GM19351 (cell line): Measurements from ENCODE around the gene RBMY1D.
"Not testable (repeated sequence)": the region's sequence is repeated elsewhere in the genome, so short reads cannot be mapped to it uniquely, and the experiment has no call there.

ENCODE experiments used
- ATAC-seq: cut with Tn5 transposase; IDR thresholded peaks from one replicate; pipeline ENCODE4 v1.9.1; 2021; ENCODE audit warnings: mild to moderate bottlenecking, moderate library complexity; ENCODE audit not compliant: unreplicated experiment

RBMY1D gene

GRCh38 chrY:21894426-21894825 is at the start of gene RBMY1D:
TSS of gene RBMY1D (minus strand) at chrY:21894526. CDS start at chrY:21892513, 2,013 bp downstream.
- not testable (repeated sequence) for ATAC-seq

DNA sequence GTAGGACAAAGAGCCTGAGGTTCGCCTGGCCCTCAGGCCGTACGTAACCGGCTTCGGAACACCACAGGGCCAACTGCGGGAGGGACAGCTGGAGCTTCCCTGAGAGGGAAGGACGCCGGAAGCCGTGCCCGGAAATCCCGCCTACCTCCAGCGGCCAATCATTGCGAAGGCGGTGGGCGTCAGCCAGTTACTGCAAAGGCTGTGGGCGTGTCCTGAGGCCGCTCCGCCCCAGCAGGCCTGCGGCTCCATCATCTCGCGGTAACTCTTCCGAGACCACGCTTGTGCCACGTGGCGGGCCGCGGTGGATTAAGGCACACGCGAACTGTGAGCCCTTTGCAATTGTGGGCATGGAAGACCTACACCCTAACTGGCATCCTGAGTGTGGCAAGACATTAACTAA is 23.6 kb upstream of the RBMY1D start, which contains the start of gene RBMY1E:
Gene RBMY1E, minus strand, starts transcription at position 101 of the 400 bp plus-strand sequence. CDS start 1,978 bp downstream, outside the sequence.
- ATAC-seq = not testable (repeated sequence)

GRCh38 chrY:21869407-21870076 is 24.8 kb downstream of the RBMY1D start:
- not testable (repeated sequence) for ATAC-seq

- ATAC-seq = no peak
Measured at GRCh38 chrY:21845481-21845880, 48.8 kb downstream of the RBMY1D start.

- no peak for ATAC-seq
Measured at GRCh38 chrY:21842090-21842489, 52.2 kb downstream of the RBMY1D start.

GRCh38 chrY:21839489-21839888 is 54.8 kb downstream of the RBMY1D start:
- no peak for ATAC-seq

- no peak for ATAC-seq
Measured at GRCh38 chrY:21836343-21836742, 58.0 kb downstream of the RBMY1D start.

GRCh38 chrY:21835052-21835451 is 59.3 kb downstream of the RBMY1D start:
- ATAC-seq = no peak
